ENCODE data around the gene P3R3URF. TPM values are rescaled to one million over a fixed set of nuclear protein-coding genes. Genes with fewer than 3 reads are reported as not detected.

P3R3URF gene
- total RNA-seq, 2 donors from 2014 or later = not detected

GRCh38 chr1:46197560-46197963 lies 21.3 kb upstream of the P3R3URF start:
- no peak for DNase-seq
- intact Hi-C loops (cut with DNase I) = no loop called here
- ATAC-seq = peak; percentile 0 to 13

GRCh38 chr1:46196609-46197008 lies 20.3 kb upstream of the P3R3URF start:
- DNase-seq (no peak), ATAC-seq (no peak)
- intact Hi-C loops (cut with DNase I) = no loop called here

GRCh38 chr1:46194641-46195193 lies 18.4 kb upstream of the P3R3URF start:
- DNase-seq (no peak), ATAC-seq (no peak)
- intact Hi-C loops (cut with DNase I) = no loop called here

- no peak for ATAC-seq
- no peak for DNase-seq
- intact Hi-C loops (cut with DNase I) = no loop called here
Observed at GRCh38 chr1:46193984-46194570, 17.8 kb upstream of the P3R3URF start.

- no peak for ATAC-seq
- no peak for DNase-seq
- intact Hi-C loops (cut with DNase I) = no loop called here
Observed at GRCh38 chr1:46193285-46193684, 17.0 kb upstream of the P3R3URF start.

GRCh38 chr1:46192171-46192570 lies 15.9 kb upstream of the P3R3URF start:
- ATAC-seq (no peak), DNase-seq (no peak)
- intact Hi-C loops (cut with DNase I) = no loop called here

GRCh38 chr1:46191033-46191701 lies 14.9 kb upstream of the P3R3URF start:
- no peak for DNase-seq
- no peak for ATAC-seq
- intact Hi-C loops (cut with DNase I) = no loop called here

GRCh38 chr1:46190539-46190938 lies 14.3 kb upstream of the P3R3URF start:
- intact Hi-C loops (cut with DNase I) = no loop called here
- no peak for ATAC-seq
- no peak for DNase-seq

GRCh38 chr1:46188295-46189030 lies 12.2 kb upstream of the P3R3URF start:
- intact Hi-C loops (cut with DNase I) = no loop called here
- DNase-seq = no peak
- ATAC-seq = peak in 1 of 2 donors; percentile 24

- no peak for ATAC-seq
- intact Hi-C loops (cut with DNase I) = no loop called here
Observed at GRCh38 chr1:46187106-46187869, 11.0 kb upstream of the P3R3URF start.

GRCh38 chr1:46186076-46186475 lies 9.8 kb upstream of the P3R3URF start:
- intact Hi-C loops (cut with DNase I) = no loop called here
- no peak for DNase-seq
- ATAC-seq = no peak

More at GRCh38 chr1:46187106-46187869, 11.0 kb upstream of the P3R3URF start:
- DNase-seq = no peak

GRCh38 chr1:46184920-46185658 lies 8.8 kb upstream of the P3R3URF start:
- ATAC-seq (no peak), DNase-seq (no peak)
- intact Hi-C loops (cut with DNase I) = no loop called here

- ATAC-seq = no peak
- no peak for DNase-seq
Observed at GRCh38 chr1:46183926-46184557, 7.8 kb upstream of the P3R3URF start.

GRCh38 chr1:46183079-46183847 lies 7.0 kb upstream of the P3R3URF start:
- intact Hi-C loops (cut with DNase I) = no loop called here
- DNase-seq (peak; percentile 76), ATAC-seq (peak; percentile 73 to 75)

More at GRCh38 chr1:46183926-46184557, 7.8 kb upstream of the P3R3URF start:
- intact Hi-C loops (cut with DNase I) = no loop called here

- intact Hi-C loops (cut with DNase I) = no loop called here
- DNase-seq = no peak
- ATAC-seq = no peak
Observed at GRCh38 chr1:46181343-46182260, 5.3 kb upstream of the P3R3URF start.

- intact Hi-C loops (cut with DNase I) = no loop called here
- DNase-seq (no peak), ATAC-seq (no peak)
Observed at GRCh38 chr1:46180082-46180616, 3.9 kb upstream of the P3R3URF start.

Data from left cardiac atrium (tissue), 4 donors.